ENCODE results near the gene PLSCR4. TPM values are rescaled to one million over a fixed set of nuclear protein-coding genes. Genes with fewer than 3 reads are reported as not detected.
A peak's percentile ranks its signal among the peaks of the same experiment; 100 is the strongest.

Gene PLSCR4
- total and polyA plus RNA-seq, 11 donors = 4.0 to 36.3 (median 13.4) TPM

DNA sequence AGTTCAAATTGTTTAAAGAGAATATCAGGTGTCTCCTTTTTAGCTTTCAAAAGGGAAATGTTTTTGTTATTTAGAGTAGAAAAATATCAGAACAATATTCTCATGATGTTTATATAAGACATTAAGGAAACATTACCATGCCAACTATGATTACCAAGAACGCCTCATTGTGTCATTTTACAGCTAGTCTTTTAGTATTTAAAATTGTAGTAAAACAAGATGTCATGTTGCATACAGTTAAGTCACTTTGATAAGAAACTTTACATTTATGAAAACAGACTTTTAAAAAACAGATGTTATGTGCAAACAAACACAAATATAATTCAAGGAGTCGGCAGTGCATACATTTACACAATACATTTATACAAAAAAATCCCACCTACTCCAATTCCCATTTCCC is 4.4 kb downstream of the PLSCR4 start:
- intact Hi-C loops (cut with DNase I) = no loop called here
- peaks cover 0 to 14% (median 5%) of the 10 kb centered on the region in 12 donors for H3K4me1 ChIP-seq
- TF ChIP-seq POLR2A (IDR thresholded peaks at IDR 0.05) (no peak), CTCF (IDR thresholded peaks at IDR 0.05) (no peak)
- no peak for DNase-seq
- WGBS, 4 donors = 57 to 71% (median 61%) methylated on average over 2 of the region's 2 CpGs
- no peak overlapping the region for H3K4me3 ChIP-seq
- H3K9me3 ChIP-seq = peaks cover 0 to 12% (median 0%) of the 10 kb centered on the region in 12 donors
- H3K27me3 ChIP-seq = peaks cover 0 to 7% (median 0%) of the 10 kb centered on the region in 9 donors
- no peaks in the 10 kb centered on the region for H3K36me3 ChIP-seq
- no peak for ATAC-seq
- H3K27ac ChIP-seq = no peak overlapping the region

- H3K36me3 ChIP-seq = no peaks in the 10 kb centered on the region
- WGBS, 4 donors = 65 to 82% (median 75%) methylated on average over 1 of the region's 1 CpG
- H3K4me1 ChIP-seq = peaks cover 0 to 13% (median 0%) of the 10 kb centered on the region in 12 donors
- H3K27ac ChIP-seq = no peak overlapping the region
- H3K27me3 ChIP-seq = no peaks in the 10 kb centered on the region
- ATAC-seq (no peak), DNase-seq (no peak)
- H3K4me3 ChIP-seq = no peak overlapping the region
- intact Hi-C loops (cut with DNase I) = no loop called here
- TF ChIP-seq CTCF (IDR thresholded peaks at IDR 0.05) (no peak), POLR2A (IDR thresholded peaks at IDR 0.05) (no peak)
- H3K9me3 ChIP-seq = peaks cover 0 to 22% (median 1%) of the 10 kb centered on the region in 12 donors
Measured at GRCh38 chr3:146243559-146243958, 7.3 kb downstream of the PLSCR4 start.

DNA sequence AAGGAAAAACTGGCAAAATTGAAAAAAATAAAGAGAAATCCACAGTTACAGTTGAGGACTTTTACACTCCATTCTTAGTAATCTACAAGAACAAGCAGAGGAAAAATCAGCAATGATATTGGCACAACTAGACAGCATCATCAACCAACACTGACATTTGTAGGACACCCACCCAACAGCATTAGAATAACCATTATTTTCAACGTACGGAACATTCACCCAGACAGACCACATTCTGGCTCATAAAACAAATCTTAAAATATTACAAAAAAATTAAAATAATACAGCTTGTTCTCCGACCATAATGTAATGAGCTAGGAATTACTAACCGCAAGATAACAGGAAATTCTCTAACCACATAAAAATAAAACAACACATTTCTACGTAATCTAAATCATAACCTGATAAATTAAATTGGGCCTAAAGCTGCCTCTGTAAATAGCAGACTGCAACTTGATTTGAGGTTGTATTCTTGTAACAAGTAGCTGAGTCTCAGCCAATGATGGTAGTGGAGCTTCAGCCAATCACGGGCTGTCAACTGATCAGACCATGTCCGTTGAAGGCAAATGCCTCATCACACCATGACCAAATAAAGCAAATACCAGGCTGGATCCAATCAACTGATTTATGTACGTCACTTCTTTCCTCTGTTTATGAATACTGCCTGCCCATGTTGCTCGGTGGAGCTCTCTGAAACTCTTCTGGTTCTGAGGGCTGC is 9.2 kb downstream of the PLSCR4 start:
- intact Hi-C loops (cut with DNase I) = no loop called here
- Histone ChIP-seq H3K27ac (peak overlapping the region in 6 of 12 donors; percentile 29 to 92 (median 66)), H3K27me3 (no peaks in the 10 kb centered on the region), H3K9me3 (peaks cover 0 to 41% (median 15%) of the 10 kb centered on the region in 12 donors), H3K36me3 (no peaks in the 10 kb centered on the region), H3K4me3 (no peak overlapping the region), H3K4me1 (peaks cover 0 to 7% (median 0%) of the 10 kb centered on the region in 12 donors)
- 79 to 87% (median 84%) methylated on average over 9 of the region's 9 CpGs for WGBS, 4 donors
- TF ChIP-seq CTCF (IDR thresholded peaks at IDR 0.05) (no peak), POLR2A (IDR thresholded peaks at IDR 0.05) (no peak)
- ATAC-seq (peak; percentile 68 to 95 (median 78)), DNase-seq (peak in 1 of 5 donors; percentile 34)

DNA sequence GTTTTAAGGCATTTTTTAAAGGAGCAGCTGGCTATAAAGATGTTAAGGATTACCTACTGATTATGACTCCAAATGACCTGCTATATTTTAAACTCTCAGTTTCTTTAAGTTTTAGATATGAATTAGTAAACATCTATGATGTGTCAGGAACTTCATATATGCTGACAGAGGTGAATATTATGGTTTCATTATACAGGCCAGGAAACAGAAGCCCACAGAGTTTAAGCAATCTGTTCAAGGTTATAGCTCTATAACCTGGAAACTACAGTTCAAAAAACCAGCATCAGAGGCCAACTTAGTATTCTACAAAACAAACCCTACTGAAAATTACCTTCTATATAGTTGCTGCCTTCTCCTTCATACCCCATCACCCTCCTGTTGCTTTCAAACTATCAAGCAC is 17.4 kb downstream of the PLSCR4 start:
- DNase-seq (no peak), ATAC-seq (no peak)
- peaks cover 0 to 54% (median 27%) of the 10 kb centered on the region in 12 donors for H3K9me3 ChIP-seq
- intact Hi-C loops (cut with DNase I) = no loop called here
- TF ChIP-seq POLR2A (IDR thresholded peaks at IDR 0.05) = no peak
- TF ChIP-seq CTCF (IDR thresholded peaks at IDR 0.05) = no peak
- no peaks in the 10 kb centered on the region for H3K27me3 ChIP-seq
- no peaks in the 10 kb centered on the region for H3K4me1 ChIP-seq
- H3K4me3 ChIP-seq = no peak overlapping the region
- no peaks in the 10 kb centered on the region for H3K36me3 ChIP-seq
- no peak overlapping the region for H3K27ac ChIP-seq

Data from heart left ventricle (tissue), 16 donors.